GM13977 (cell line): ENCODE results near the gene GINS2.

Experiments used
- DNase-seq: peaks from one replicate; pipeline ENCODE4 v3.0.0; 2012; ENCODE audit warnings: low spot score
- CTCF ChIP-seq: IDR thresholded peaks from 2 replicates; pipeline ENCODE4 v1.5.1; 2012; ENCODE audit warnings: mild to moderate bottlenecking, control low read depth; ENCODE audit not compliant: insufficient read depth; ENCODE audit errors: extremely low read depth, missing control alignments
- in situ Hi-C: fragments of 300-500 bp; cut with MboI; formaldehyde crosslinking; loops from one replicate; pipeline ENCODE4 v1.12.0; 2022; ENCODE audit warnings: low sequenced_read_pairs, low pct_unique_long_range_greater_than_20kb, mixed read lengths, inconsistent platforms; ENCODE audit not compliant: unreplicated experiment

The GINS2 gene

GRCh38 chr16:85662482-85662812, 26.3 kb downstream of the GINS2 start:
- in situ Hi-C loops: no loop called here
- TF ChIP-seq CTCF: no peak
- no peak for DNase-seq

GRCh38 chr16:85661740-85662481, 26.8 kb downstream of the GINS2 start:
- in situ Hi-C loops: no loop called here
- no peak for DNase-seq
- TF ChIP-seq CTCF: no peak

- DNase-seq: no peak
- in situ Hi-C loops: no loop called here
- no peak for TF ChIP-seq CTCF
Observed at GRCh38 chr16:85660843-85661739, 27.7 kb downstream of the GINS2 start.

GRCh38 chr16:85659805-85660511, 28.8 kb downstream of the GINS2 start:
- TF ChIP-seq CTCF: peak; percentile 86
- in situ Hi-C loops: no loop called here
- DNase-seq: peak; percentile 93

- DNase-seq: no peak
- no peak for TF ChIP-seq CTCF
- in situ Hi-C loops: no loop called here
Observed at GRCh38 chr16:85659336-85659735, 29.4 kb downstream of the GINS2 start.

GRCh38 chr16:85658504-85659326, 30.0 kb downstream of the GINS2 start:
- no peak for TF ChIP-seq CTCF
- in situ Hi-C loops: no loop called here
- DNase-seq: no peak
